Measurements from ENCODE around the gene SPTBN1. TPM values are rescaled to one million over a fixed set of nuclear protein-coding genes. Genes with fewer than 3 reads are reported as not detected.

Gene SPTBN1
- total RNA-seq = 67.9 and 70.3 TPM in 2 replicates

DNA sequence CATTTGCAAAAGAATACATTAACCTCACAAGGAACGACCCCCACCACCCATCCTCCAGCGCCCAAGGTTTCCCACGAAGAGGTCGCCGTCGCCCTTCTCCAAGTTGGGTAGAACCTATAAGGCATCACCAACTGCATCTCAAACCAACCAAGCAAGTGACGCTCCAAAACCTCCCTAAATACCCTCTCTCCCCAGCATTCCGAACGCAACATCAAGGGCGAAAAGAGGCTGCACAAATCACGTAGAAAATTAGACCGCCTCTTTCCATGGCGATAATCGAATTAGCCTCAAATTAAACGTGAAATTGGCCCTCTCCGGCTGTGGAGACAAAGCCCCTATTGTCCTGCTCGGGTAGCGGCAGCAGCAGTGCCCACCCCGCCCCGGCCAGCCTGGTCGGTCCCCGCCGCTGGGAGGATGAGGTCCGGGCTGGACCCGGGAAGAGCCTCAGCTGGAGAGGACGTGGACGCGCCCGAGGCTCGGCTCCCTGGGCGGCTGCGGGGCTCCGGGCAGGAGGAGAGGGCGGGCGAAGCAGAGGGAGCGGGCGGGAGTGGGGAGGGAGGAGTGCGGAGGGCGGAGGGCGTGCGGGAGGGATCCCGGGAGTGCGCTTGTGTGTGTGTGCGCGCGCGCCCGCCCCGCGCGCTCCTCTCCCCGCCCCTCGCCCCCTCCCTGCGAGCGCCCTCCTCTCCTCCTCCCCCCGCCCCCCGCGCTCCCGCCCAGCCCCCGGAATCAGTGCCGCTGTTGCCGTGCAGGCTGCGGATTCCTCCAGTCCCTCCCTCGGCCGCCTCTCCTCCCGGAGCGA is at the start of gene SPTBN1:
TSS of gene SPTBN1 (plus strand) at position 765 of the 799 bp plus-strand sequence. CDS start 70,092 bp downstream, outside the sequence.
- peaks cover 8% of the 10 kb centered on the region for H3K4me1 Mint-ChIP-seq (ENCODE audit: low read depth)
- H3K4me3 Mint-ChIP-seq (ENCODE audit: low read depth) = peak within 1 kb of the TSS; percentile 79
- no peak within 1 kb of the TSS for H3K27ac Mint-ChIP-seq
- H3K36me3 Mint-ChIP-seq (ENCODE audit: low read depth) = no peaks in the 10 kb centered on the region
- H3K27me3 Mint-ChIP-seq (ENCODE audit: low read depth) = peaks cover 51% of the 10 kb centered on the region
- no peak for DNase-seq (ENCODE audit: low spot score)
- H3K9me3 Mint-ChIP-seq = no peaks in the 10 kb centered on the region
- intact Hi-C loops (cut with micrococcal nuclease) = no loop called here

DNA sequence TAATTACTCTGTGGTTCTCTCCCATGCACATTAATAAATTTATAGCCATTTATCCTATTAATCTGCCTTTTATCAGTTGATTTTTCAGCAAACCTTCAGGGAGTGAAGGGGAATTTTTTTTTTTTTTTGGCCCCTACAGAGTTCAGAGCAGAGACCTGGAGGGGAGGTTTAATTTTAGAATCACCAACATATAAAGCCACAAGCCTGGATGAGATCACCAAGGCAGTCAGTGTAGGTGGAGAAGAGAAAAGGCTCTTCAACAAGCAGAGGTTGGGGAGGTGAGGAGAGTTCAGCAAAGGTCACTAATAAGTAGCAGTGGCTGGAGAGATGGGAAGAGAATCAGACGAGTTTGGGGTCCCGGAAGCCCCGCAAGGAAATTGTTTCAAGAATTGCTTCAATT is 48.4 kb upstream of the SPTBN1 start:
- Mint-ChIP-seq H3K9me3 (no peaks in the 10 kb centered on the region), H3K4me1 (ENCODE audit: low read depth) (no peaks in the 10 kb centered on the region), H3K27me3 (ENCODE audit: low read depth) (peaks cover 14% of the 10 kb centered on the region), H3K27ac (no peak overlapping the region), H3K36me3 (ENCODE audit: low read depth) (no peaks in the 10 kb centered on the region), H3K4me3 (ENCODE audit: low read depth) (no peak overlapping the region)
- intact Hi-C loops (cut with micrococcal nuclease) = no loop called here
- DNase-seq (ENCODE audit: low spot score) = no peak

DNA sequence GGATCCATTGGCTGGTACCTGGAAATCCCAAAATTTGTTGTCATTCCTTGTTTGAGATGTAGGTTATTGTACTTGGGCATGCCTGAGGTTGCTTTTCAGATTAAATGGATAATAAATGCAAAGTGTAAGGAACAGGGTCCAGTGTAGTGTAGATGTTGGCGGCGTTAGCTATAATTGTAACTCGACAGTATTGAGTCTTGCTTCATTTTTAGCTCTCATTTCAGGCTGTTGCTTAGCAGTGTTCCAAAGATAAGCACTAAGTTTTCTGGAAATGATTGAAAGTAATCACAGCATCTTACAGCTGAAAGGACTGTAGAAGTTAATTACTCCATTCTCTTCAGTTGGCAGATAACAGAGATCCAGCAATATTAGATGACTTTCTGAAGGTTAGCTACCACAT is 47.8 kb upstream of the SPTBN1 start:
- peaks cover 14% of the 10 kb centered on the region for H3K27me3 Mint-ChIP-seq (ENCODE audit: low read depth)
- no peaks in the 10 kb centered on the region for H3K9me3 Mint-ChIP-seq
- DNase-seq (ENCODE audit: low spot score) = no peak
- no peaks in the 10 kb centered on the region for H3K36me3 Mint-ChIP-seq (ENCODE audit: low read depth)
- intact Hi-C loops (cut with micrococcal nuclease) = no loop called here
- no peaks in the 10 kb centered on the region for H3K4me1 Mint-ChIP-seq (ENCODE audit: low read depth)
- no peak overlapping the region for H3K27ac Mint-ChIP-seq
- no peak overlapping the region for H3K4me3 Mint-ChIP-seq (ENCODE audit: low read depth)

GRCh38 chr2:54409752-54410151 is 46.4 kb upstream of the SPTBN1 start:
- no peak overlapping the region for H3K4me3 Mint-ChIP-seq (ENCODE audit: low read depth)
- no peaks in the 10 kb centered on the region for H3K9me3 Mint-ChIP-seq
- intact Hi-C loops (cut with micrococcal nuclease) = no loop called here
- peaks cover 14% of the 10 kb centered on the region for H3K27me3 Mint-ChIP-seq (ENCODE audit: low read depth)
- H3K36me3 Mint-ChIP-seq (ENCODE audit: low read depth) = no peaks in the 10 kb centered on the region
- no peaks in the 10 kb centered on the region for H3K4me1 Mint-ChIP-seq (ENCODE audit: low read depth)
- no peak overlapping the region for H3K27ac Mint-ChIP-seq
- DNase-seq (ENCODE audit: low spot score) = no peak

GRCh38 chr2:54411801-54412354 is 44.2 kb upstream of the SPTBN1 start:
- intact Hi-C loops (cut with micrococcal nuclease) = no loop called here
- Mint-ChIP-seq H3K27ac (no peak overlapping the region), H3K9me3 (no peaks in the 10 kb centered on the region), H3K36me3 (ENCODE audit: low read depth) (no peaks in the 10 kb centered on the region), H3K27me3 (ENCODE audit: low read depth) (peaks cover 22% of the 10 kb centered on the region), H3K4me1 (ENCODE audit: low read depth) (no peaks in the 10 kb centered on the region), H3K4me3 (ENCODE audit: low read depth) (no peak overlapping the region)
- DNase-seq (ENCODE audit: low spot score) = no peak

GRCh38 chr2:54416166-54416813 is 39.8 kb upstream of the SPTBN1 start:
- Mint-ChIP-seq H3K27me3 (ENCODE audit: low read depth) (peaks cover 13% of the 10 kb centered on the region), H3K36me3 (ENCODE audit: low read depth) (no peaks in the 10 kb centered on the region), H3K4me3 (ENCODE audit: low read depth) (no peak overlapping the region), H3K4me1 (ENCODE audit: low read depth) (no peaks in the 10 kb centered on the region), H3K27ac (no peak overlapping the region), H3K9me3 (no peaks in the 10 kb centered on the region)
- intact Hi-C loops (cut with micrococcal nuclease) = no loop called here
- DNase-seq (ENCODE audit: low spot score) = no peak

DNA sequence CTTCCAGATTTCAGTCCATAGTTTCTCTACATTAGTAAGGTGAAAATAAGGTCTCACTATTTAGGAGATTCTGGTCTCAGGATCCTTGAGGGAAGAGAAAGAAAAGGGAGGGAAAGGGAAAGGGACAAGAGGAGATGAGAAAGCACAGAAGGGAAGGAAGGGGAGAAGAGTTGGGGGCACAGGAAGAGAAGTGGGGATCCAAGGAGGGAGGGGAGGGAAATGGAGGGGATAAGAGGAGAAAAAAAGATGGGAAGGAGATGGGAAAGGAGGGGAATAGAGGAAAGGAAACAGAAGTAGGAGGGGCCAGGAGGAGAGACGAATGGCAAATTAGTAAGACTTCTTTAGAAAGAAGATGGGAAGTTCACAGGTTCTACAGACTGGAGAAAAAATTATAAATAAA is 39.2 kb upstream of the SPTBN1 start:
- Mint-ChIP-seq H3K9me3 (no peaks in the 10 kb centered on the region), H3K4me1 (ENCODE audit: low read depth) (peaks cover under 1% of the 10 kb centered on the region), H3K4me3 (ENCODE audit: low read depth) (no peak overlapping the region), H3K27ac (no peak overlapping the region), H3K36me3 (ENCODE audit: low read depth) (no peaks in the 10 kb centered on the region), H3K27me3 (ENCODE audit: low read depth) (peaks cover 13% of the 10 kb centered on the region)
- intact Hi-C loops (cut with micrococcal nuclease) = no loop called here
- DNase-seq (ENCODE audit: low spot score) = no peak

- Mint-ChIP-seq H3K4me3 (ENCODE audit: low read depth) (no peak overlapping the region), H3K27ac (no peak overlapping the region), H3K4me1 (ENCODE audit: low read depth) (peaks cover 3% of the 10 kb centered on the region), H3K9me3 (peaks cover 3% of the 10 kb centered on the region), H3K36me3 (ENCODE audit: low read depth) (no peaks in the 10 kb centered on the region), H3K27me3 (ENCODE audit: low read depth) (peaks cover 13% of the 10 kb centered on the region)
- intact Hi-C loops (cut with micrococcal nuclease) = no loop called here
- DNase-seq (ENCODE audit: low spot score) = no peak
Measured at GRCh38 chr2:54417577-54417976, 38.5 kb upstream of the SPTBN1 start.

DNA sequence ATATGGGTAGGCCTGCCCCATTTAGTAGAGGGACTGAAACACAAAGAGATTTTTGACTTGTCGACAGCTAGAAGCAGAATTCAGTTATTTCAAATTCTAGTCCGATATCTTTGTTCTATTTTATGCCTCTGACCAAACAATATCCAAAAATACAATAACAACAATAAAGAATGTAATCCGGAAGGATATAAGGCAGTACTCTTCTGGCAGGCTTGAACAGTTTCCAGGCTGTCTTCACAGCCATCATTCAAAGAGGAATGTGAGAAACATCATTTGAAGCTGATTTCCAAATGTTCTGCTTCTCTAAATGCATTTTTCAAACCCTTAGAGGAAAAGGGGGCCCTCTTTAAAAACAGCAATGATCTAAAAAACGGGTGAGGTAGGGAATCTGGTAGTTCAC is 36.7 kb upstream of the SPTBN1 start:
- intact Hi-C loops (cut with micrococcal nuclease) = no loop called here
- Mint-ChIP-seq H3K27ac (no peak overlapping the region), H3K4me3 (ENCODE audit: low read depth) (no peak overlapping the region), H3K9me3 (peaks cover 9% of the 10 kb centered on the region), H3K27me3 (ENCODE audit: low read depth) (peaks cover 13% of the 10 kb centered on the region), H3K4me1 (ENCODE audit: low read depth) (peaks cover 3% of the 10 kb centered on the region), H3K36me3 (ENCODE audit: low read depth) (no peaks in the 10 kb centered on the region)
- no peak for DNase-seq (ENCODE audit: low spot score)

DNA sequence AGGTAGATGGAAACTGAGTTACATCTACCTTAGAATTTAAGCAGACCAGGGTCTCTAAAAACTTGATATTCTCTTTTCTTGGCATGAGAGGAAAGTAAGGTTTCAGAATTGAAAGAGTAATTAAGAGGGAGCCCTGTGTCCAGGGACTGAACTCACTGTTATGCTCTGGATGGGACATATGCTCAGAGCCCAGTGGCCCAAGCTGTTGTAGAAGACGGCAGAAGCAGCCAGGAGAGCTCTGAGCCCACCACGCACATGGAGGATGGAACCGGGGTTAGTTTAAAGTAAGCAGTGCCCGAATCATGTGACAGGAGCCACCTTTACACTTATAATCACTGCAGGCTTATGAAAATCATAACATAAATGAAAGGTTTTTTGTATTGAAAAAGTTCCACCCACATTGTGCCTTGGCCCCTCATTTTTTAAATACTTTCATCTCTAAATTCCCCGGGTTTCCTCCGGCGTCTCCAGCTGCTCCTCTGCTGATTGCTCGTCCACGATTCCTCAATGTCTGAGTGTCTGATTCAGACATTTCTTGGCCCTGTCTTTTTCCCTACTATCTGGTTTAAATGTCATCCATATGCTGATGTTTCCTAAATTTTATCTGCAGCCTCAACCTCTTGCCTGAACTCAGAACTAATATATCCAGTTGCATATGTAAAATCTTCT is 36.1 kb upstream of the SPTBN1 start:
- peaks cover 3% of the 10 kb centered on the region for H3K4me1 Mint-ChIP-seq (ENCODE audit: low read depth)
- peaks cover 13% of the 10 kb centered on the region for H3K27me3 Mint-ChIP-seq (ENCODE audit: low read depth)
- DNase-seq (ENCODE audit: low spot score) = no peak
- H3K9me3 Mint-ChIP-seq = peaks cover 9% of the 10 kb centered on the region
- intact Hi-C loops (cut with micrococcal nuclease) = no loop called here
- no peak overlapping the region for H3K27ac Mint-ChIP-seq
- no peak overlapping the region for H3K4me3 Mint-ChIP-seq (ENCODE audit: low read depth)
- H3K36me3 Mint-ChIP-seq (ENCODE audit: low read depth) = no peaks in the 10 kb centered on the region

DNA sequence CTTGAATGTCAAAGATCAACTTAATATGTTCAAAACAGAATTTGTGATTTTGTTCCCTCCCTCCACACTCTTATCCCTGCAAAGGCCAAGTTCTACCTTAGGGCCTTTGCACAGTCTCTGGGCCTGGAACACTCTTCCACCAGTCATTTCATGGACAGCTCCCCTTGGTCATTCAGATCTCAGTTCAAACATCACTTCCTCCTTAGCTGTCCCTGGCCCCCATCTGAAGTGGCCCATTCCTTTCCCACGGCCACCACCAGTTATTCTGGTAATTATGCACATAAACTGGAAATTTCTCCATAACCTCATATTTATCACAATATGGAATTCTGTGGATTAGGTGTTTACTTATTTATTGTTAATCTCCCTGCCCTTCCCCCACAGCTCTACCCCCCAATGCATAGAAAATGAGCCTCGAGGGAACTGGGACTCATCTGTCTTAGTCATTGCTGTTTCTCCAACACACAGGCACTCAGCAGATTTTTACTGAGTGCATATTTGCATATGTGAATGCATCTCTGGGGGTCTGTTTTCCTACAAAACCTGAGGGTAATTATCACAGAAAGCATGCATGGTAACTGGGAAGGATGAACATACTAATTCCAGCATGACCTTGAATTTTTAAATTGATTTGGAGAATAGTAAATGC is 35.5 kb upstream of the SPTBN1 start:
- intact Hi-C loops (cut with micrococcal nuclease) = no loop called here
- peaks cover 3% of the 10 kb centered on the region for H3K4me1 Mint-ChIP-seq (ENCODE audit: low read depth)
- no peak overlapping the region for H3K4me3 Mint-ChIP-seq (ENCODE audit: low read depth)
- H3K27ac Mint-ChIP-seq = no peak overlapping the region
- peaks cover 9% of the 10 kb centered on the region for H3K9me3 Mint-ChIP-seq
- DNase-seq (ENCODE audit: low spot score) = no peak
- peaks cover 10% of the 10 kb centered on the region for H3K27me3 Mint-ChIP-seq (ENCODE audit: low read depth)
- no peaks in the 10 kb centered on the region for H3K36me3 Mint-ChIP-seq (ENCODE audit: low read depth)

- H3K27me3 Mint-ChIP-seq (ENCODE audit: low read depth) = peaks cover 2% of the 10 kb centered on the region
- H3K9me3 Mint-ChIP-seq = peaks cover 9% of the 10 kb centered on the region
- H3K36me3 Mint-ChIP-seq (ENCODE audit: low read depth) = no peaks in the 10 kb centered on the region
- no peak overlapping the region for H3K27ac Mint-ChIP-seq
- DNase-seq (ENCODE audit: low spot score) = peak; percentile 17
- H3K4me1 Mint-ChIP-seq (ENCODE audit: low read depth) = peaks cover 3% of the 10 kb centered on the region
- peak overlapping the region; percentile 14 for H3K4me3 Mint-ChIP-seq (ENCODE audit: low read depth)
- intact Hi-C loops (cut with micrococcal nuclease) = no loop called here
Measured at GRCh38 chr2:54422072-54422581, 34.0 kb upstream of the SPTBN1 start.

Measured in activated T-helper 2 cell treated with anti-CD3 and anti-CD28 coated beads, Interferon-gamma antibody, Interleukin-2, Interleukin-4, amounts not matched to agents 10 μg/mL and 5 μg/mL and 100 μg/mL, durations not matched to agents 14 hours and 24 hours and 36 hours (primary cell).